Body of pancreas (tissue), 4 donors: ENCODE data around the gene MT1A.

Experiments
- POLR2A ChIP-seq, 3 donors: fragments of 450-650 bp; IDR thresholded peaks; one replicate each; pipeline ENCODE4 v1.6.1; 2016; ENCODE audit warnings: antibody characterized with exemption in 3 of 3, mild to moderate bottlenecking in 2 of 3
- TF ChIP-seq, protein P1 (sequence below), 7 experiments: fragments of 450-650 bp in 4 of 7; fragments of 200-600 bp in 3 of 7; sonication (generic) in 3 of 7; IDR thresholded peaks; one replicate each; pipeline ENCODE4 v1.5.1; 2016 to 2019; ENCODE audit warnings: antibody characterized with exemption in 7 of 7

DNA sequence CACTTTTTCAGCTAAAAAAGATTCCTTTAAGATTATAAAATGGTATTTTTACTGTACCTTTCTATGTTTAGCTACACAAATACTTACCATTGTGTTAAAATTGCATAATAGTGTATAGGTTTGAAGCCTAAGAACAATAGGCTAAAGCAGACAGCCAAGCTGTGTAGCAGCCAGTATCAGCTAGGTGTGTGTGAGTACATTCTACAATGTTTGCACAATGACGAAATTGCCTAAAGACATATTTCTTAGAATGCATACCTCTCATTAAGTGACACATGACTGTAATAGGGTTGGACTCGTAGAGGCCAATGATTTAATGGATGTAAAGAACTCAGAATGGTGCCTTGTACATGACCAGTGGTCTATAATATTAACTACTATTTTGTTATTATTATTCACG, 11.4 kb downstream of the MT1A start:
- TF ChIP-seq POLR2A (IDR thresholded peaks at IDR 0.05), result no peak
- TF ChIP-seq, protein P1, sequence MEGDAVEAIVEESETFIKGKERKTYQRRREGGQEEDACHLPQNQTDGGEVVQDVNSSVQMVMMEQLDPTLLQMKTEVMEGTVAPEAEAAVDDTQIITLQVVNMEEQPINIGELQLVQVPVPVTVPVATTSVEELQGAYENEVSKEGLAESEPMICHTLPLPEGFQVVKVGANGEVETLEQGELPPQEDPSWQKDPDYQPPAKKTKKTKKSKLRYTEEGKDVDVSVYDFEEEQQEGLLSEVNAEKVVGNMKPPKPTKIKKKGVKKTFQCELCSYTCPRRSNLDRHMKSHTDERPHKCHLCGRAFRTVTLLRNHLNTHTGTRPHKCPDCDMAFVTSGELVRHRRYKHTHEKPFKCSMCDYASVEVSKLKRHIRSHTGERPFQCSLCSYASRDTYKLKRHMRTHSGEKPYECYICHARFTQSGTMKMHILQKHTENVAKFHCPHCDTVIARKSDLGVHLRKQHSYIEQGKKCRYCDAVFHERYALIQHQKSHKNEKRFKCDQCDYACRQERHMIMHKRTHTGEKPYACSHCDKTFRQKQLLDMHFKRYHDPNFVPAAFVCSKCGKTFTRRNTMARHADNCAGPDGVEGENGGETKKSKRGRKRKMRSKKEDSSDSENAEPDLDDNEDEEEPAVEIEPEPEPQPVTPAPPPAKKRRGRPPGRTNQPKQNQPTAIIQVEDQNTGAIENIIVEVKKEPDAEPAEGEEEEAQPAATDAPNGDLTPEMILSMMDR (IDR thresholded peaks at IDR 0.05), result no peak
